Measurements from ENCODE around the gene GALM. TPM values are rescaled to one million over a fixed set of nuclear protein-coding genes. Genes with fewer than 3 reads are reported as not detected.

GALM gene
- total and polyA plus RNA-seq, 12 donors = 40.0 to 351 (median 151) TPM

DNA sequence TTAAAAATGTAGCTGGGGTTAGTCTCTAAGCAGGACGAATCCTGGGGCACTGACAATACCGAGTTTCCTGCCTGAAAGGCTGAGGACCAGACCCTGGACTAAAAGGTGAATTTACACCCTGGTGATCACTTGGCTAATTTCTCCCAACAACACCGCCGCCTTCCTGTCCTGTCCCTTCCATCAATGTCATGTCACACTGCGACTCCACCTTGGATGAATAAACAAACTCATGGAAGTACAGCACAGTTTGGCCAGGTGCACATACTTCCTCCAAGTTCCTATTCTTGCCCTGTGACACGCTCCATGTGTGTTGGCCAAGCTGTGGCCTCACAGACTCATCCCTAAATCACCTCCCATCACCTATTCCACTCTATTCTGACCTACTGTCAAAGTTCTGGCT is 15.9 kb upstream of the GALM start:
- no peaks in the 10 kb centered on the region for H3K27me3 ChIP-seq
- intact Hi-C loops (cut with DNase I) = no loop called here
- no peak overlapping the region for H3K27ac ChIP-seq
- no peaks in the 10 kb centered on the region for H3K36me3 ChIP-seq (replicated peaks in 1 of 2)
- peak in 2 of 7 donors; percentile 15 to 45 for DNase-seq
- TF ChIP-seq, protein P1, sequence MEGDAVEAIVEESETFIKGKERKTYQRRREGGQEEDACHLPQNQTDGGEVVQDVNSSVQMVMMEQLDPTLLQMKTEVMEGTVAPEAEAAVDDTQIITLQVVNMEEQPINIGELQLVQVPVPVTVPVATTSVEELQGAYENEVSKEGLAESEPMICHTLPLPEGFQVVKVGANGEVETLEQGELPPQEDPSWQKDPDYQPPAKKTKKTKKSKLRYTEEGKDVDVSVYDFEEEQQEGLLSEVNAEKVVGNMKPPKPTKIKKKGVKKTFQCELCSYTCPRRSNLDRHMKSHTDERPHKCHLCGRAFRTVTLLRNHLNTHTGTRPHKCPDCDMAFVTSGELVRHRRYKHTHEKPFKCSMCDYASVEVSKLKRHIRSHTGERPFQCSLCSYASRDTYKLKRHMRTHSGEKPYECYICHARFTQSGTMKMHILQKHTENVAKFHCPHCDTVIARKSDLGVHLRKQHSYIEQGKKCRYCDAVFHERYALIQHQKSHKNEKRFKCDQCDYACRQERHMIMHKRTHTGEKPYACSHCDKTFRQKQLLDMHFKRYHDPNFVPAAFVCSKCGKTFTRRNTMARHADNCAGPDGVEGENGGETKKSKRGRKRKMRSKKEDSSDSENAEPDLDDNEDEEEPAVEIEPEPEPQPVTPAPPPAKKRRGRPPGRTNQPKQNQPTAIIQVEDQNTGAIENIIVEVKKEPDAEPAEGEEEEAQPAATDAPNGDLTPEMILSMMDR (IDR thresholded peaks at IDR 0.05) = no peak
- no peak for TF ChIP-seq POLR2A (IDR thresholded peaks at IDR 0.05)
- H3K4me3 ChIP-seq = no peak overlapping the region
- WGBS, 4 donors = 90 to 95% (median 92%) methylated on average over 6 of the region's 6 CpGs
- H3K4me1 ChIP-seq (replicated peaks in 1 of 2) = peaks cover 26 to 33% of the 10 kb centered on the region in 2 donors
- no peaks in the 10 kb centered on the region for H3K9me3 ChIP-seq (replicated peaks in 1 of 3)

DNA sequence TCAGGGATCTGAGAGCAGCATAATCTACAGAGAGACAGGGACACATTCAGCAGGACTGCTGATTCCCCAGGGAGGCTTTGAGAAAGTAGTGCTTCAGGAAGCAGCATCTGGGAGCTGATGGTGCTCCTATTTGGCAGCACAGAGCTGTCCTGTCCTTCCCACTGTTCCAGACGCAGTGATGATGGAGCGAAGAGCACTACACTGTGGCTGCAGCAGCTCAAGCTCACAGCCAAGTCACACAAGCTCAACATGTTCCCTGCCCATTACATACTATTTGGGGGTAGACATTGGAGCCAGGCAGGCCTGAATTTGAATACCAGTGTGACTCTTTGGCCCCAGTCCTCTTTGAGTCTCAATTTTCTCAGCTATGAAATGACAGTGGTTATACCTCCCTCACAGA is 15.2 kb upstream of the GALM start:
- TF ChIP-seq POLR2A (IDR thresholded peaks at IDR 0.05) = no peak
- TF ChIP-seq, protein P1 (IDR thresholded peaks at IDR 0.05) = no peak
- no peak overlapping the region for H3K27ac ChIP-seq
- 88 to 95% (median 90%) methylated on average over 2 of the region's 2 CpGs for WGBS, 4 donors
- no peaks in the 10 kb centered on the region for H3K27me3 ChIP-seq
- H3K36me3 ChIP-seq (replicated peaks in 1 of 2) = no peaks in the 10 kb centered on the region
- intact Hi-C loops (cut with DNase I) = no loop called here
- no peak overlapping the region for H3K4me3 ChIP-seq
- H3K9me3 ChIP-seq (replicated peaks in 1 of 3) = no peaks in the 10 kb centered on the region
- H3K4me1 ChIP-seq (replicated peaks in 1 of 2) = peaks cover 26 to 38% of the 10 kb centered on the region in 2 donors
- DNase-seq = peak in 2 of 7 donors; percentile 14 to 35

DNA sequence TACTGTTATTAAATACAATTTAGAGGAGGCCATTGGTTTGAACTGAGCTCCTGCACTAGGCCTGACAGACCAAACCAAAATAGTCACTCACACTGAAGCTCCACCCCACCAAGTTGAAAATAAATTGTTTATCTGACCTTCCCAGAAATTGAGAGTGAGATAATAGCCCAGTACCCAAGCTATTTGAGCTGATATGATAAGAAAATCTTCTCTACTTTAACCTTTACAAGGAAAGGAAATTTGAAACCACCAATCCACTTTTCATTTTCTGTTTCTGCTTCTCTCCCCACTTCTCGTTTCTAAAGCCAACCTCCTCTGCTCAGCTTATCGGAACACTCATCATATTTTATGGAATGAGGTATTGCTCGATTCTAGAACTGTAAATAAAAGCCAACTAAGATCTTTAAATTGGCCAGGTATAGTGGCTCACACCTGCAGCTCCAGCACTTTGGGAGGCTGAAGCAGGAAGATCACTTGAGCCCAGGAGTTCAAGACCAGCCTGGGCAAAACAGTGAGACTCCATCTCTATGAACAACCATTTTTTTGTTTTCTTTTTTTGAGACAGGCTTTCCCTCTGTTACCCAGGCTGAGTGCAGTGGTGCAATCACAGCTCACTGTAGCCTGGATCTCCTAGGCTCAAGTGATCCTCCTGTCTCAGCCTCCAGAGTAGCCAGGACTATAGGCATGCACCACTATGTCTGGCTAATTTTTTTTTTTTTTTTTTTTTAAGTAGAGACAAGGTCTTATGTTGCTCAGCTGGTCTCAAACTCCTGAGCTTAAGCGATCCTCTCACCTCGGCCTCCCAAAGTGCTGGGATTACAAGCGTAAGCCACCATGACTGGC is 13.3 kb upstream of the GALM start:
- H3K4me1 ChIP-seq (replicated peaks in 1 of 2) = peaks cover 26 to 38% of the 10 kb centered on the region in 2 donors
- WGBS, 4 donors = 47 to 62% (median 55%) methylated on average over 6 of the region's 6 CpGs
- peak overlapping the region; percentile 55 to 87 (median 77) for H3K27ac ChIP-seq
- H3K9me3 ChIP-seq (replicated peaks in 1 of 3) = no peaks in the 10 kb centered on the region
- TF ChIP-seq POLR2A (IDR thresholded peaks at IDR 0.05) = peak in 1 of 2 donors; percentile 42
- TF ChIP-seq, protein P1 (IDR thresholded peaks at IDR 0.05) = no peak
- H3K27me3 ChIP-seq = no peaks in the 10 kb centered on the region
- no peaks in the 10 kb centered on the region for H3K36me3 ChIP-seq (replicated peaks in 1 of 2)
- H3K4me3 ChIP-seq = no peak overlapping the region
- peak in 6 of 7 donors; percentile 39 to 78 (median 62) for DNase-seq
- intact Hi-C loops (cut with DNase I) = no loop called here

DNA sequence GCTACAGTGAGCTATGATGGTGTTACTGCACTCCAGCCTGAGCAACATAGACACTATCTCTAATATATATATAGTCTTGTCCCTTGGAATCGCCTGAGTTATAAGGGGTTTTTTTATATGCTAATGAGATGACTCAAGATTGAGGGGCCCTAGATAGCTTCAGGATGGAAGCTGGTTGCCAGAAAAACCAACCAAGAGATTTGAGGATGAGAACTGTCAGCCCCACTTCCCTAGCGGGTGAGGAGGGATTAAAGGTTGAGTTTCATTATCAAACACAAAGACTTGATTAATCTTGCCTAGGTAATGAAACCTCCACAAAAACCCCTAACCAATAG is 12.6 kb upstream of the GALM start:
- intact Hi-C loops (cut with DNase I) = no loop called here
- H3K4me1 ChIP-seq (replicated peaks in 1 of 2) = peaks cover 26 to 39% of the 10 kb centered on the region in 2 donors
- peak overlapping the region; percentile 55 to 87 (median 77) for H3K27ac ChIP-seq
- H3K9me3 ChIP-seq (replicated peaks in 1 of 3) = no peaks in the 10 kb centered on the region
- TF ChIP-seq, protein P1 (IDR thresholded peaks at IDR 0.05) = no peak
- TF ChIP-seq POLR2A (IDR thresholded peaks at IDR 0.05) = no peak
- H3K4me3 ChIP-seq = no peak overlapping the region
- peak in 1 of 7 donors; percentile 8 for DNase-seq
- 60 to 78% (median 71%) methylated on average over 2 of the region's 2 CpGs for WGBS, 4 donors
- no peaks in the 10 kb centered on the region for H3K27me3 ChIP-seq
- no peaks in the 10 kb centered on the region for H3K36me3 ChIP-seq (replicated peaks in 1 of 2)

All from adrenal gland (tissue), 12 donors.